GM21526 (cell line): Measurements from ENCODE around the gene RIN3.

ENCODE experiments used
- ATAC-seq: cut with Tn5 transposase; IDR thresholded peaks from one replicate; pipeline ENCODE4 v1.9.1; 2021; ENCODE audit warnings: moderate library complexity; ENCODE audit not compliant: unreplicated experiment, low FRiP score

The RIN3 gene

DNA sequence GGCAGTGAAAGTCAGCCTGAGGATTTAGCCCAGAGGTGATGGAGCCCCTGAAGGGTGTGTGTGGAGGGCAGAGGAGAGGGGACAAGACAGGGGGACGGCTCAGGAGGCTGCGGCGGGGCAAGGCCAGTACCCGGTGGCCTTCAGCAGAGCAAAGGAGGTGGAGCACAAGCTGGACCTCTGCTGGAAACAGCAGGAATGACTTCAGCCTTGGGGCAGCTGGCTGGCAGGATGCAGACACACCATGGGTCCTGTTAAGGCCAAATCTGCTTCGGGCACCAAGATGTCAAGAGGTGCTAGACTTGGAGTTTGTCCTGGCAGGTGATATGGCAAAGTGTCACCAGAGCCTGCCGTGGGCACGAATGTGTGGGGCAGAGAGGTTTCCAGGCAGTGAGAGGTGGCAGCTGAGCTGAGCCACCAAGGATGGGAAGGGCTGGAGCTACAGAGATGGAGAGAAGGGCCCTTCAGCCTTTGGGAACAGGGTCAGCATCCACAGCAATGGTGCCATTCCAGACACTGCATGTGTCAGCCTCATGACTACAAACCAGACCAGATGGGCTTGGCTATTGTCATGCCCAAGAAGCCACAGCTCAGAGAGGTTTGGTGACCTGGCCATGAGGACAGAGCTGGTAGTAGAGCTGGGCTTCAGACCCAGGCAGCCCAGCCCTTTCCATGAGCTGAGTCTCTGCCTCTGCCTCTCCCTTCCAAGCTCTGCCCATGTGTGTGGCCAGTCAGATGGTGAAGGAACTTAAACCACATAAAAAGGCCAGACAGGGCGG is 142.9 kb downstream of the RIN3 start:
- ATAC-seq, result no peak

DNA sequence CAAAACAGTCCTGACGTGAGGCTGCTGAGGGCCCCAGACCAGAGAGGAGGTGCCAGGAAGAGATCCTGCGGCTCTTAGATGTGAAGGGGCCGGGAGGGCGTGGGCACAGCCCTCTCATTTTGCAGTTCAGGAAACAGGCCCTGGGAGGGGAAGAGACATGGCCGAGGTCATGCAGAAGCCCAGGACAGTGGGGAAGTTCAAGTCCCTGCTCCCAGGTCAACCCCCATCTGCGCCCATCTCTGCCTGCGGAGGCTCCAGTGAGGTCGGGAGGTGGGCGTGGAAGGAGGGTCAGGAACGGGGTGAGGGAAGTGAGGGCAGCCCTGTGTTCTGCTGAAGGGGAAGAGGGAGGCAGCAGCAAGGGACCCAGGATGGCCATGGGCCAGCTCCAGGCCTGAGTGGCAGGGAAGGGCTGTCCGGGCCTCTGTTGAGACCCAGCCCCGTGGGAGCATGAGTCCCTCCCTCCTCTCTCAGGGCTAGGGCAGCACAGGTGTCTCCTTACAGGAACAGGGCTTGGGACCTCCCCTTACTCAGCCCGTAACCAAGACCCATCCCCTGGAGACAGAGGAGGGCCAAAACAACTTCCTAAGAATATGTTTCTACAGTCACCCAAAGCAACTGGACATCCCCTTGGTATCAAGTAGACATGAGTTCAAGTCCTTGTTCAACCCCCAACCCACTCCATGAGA is 144.0 kb downstream of the RIN3 start:
- ATAC-seq, result no peak

DNA sequence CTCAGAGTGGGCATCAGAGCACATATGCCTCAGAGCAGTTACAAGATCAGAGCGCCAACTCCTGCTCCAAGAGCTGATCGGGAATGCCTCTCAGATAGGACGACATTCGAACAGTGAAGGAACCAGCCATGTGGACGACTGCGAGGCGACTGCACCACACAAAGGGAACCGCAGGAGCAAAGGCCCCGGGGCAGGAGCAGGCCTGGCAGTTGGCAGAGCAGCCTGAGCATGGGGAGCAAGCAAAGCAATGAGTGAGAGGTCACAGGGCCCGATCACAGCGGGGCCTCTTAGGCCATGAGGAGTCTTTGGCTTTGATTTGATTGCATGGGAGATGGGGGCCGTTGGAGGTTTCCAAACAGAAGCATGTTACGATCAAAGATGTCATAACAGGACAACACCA is 144.6 kb downstream of the RIN3 start:
- ATAC-seq, result no peak

DNA sequence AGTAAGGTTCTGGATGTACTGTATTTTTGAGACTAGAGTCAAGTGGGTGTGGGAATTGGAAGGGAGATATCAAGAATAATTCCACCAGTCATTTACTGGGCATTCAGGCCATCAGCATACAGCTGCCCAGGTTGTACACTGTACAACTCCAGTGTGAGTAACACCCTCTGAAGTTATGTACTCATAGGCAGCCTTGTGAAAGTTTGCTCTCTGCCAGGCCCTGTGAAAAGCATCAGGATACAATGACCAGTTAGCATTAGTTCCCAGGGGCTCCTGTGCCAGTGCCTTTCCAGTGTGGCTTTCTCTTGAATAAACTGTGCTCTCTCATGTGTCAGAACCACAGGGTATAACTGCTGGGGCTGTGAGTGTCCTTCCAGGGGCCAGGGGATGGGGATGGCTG is 145.1 kb downstream of the RIN3 start:
- ATAC-seq, result no peak

DNA sequence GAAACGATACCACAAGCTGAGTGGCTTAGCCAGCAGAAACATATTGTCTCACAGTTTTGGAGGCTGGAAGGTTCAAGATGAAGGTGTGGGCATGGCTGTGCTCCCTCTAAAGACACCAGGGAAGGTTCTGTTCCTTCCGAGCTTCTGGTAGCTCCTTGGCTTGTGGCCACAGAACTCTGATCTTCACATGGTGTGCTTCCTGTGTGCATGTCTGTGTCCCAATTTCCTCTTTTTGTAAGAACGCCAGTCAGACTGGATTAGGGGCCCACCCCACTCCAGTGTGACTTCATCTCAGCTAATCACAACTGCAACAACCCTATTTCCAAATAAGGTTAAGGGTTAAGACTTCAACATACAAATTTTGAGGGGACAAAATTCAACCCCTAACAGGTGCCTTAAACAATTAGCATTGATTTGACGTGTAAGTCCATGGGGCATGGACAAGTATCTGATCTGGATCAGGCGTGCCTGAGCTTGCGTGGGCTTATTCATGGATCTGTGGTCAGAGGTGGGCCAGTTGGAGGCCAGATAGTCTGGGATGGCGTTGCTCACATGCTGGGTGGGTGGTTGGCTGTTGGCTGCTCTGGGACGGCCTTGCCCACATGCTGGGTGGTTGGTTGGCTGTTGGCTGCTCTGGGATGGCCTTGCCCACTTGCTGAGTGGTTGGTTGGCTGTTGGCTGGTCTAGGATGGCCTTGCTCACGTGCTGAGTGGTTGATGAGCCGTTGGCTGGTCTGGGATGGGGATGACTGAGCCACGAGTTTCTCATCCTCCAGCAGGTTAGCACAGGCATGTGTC is 146.4 kb downstream of the RIN3 start:
- ATAC-seq, result no peak

DNA sequence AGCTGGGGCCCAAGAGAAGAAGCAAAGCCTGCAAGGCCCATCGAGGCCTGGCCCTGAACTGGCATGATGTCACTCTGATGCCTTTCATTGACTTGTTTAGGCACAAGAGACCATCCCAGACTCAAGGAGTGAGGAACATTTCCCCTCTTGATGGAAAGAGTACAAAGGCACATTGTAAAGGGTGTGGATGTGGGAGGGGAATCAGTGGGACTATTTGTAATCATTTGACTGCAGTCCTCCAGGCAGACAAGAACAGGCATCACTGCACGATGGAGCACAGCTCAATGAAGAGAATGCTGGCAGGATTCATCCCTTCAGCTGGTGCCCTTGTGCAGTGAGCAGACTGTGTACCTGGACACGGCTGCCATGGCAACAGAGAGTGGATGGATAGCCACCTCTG is 147.0 kb downstream of the RIN3 start:
- ATAC-seq, result no peak

DNA sequence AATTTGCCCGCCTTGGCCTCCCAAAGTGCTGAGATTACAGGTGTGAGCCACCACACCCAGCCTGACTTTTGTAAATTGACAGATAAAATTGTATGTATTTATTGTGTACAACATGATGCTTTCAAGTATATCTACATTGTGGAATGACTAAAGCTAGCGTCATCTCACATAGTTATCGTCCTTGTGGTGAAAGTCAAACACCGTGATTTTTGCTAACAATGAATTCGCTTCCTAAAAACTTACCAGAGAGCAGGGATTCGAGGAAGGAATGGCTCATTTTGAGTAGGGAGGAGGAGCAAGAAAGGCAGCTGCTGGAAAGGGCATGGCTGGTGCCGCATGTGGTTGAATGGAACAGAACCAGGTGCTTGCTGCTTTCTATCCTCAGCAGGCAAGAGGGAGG is 149.5 kb downstream of the RIN3 start:
- ATAC-seq, result no peak

DNA sequence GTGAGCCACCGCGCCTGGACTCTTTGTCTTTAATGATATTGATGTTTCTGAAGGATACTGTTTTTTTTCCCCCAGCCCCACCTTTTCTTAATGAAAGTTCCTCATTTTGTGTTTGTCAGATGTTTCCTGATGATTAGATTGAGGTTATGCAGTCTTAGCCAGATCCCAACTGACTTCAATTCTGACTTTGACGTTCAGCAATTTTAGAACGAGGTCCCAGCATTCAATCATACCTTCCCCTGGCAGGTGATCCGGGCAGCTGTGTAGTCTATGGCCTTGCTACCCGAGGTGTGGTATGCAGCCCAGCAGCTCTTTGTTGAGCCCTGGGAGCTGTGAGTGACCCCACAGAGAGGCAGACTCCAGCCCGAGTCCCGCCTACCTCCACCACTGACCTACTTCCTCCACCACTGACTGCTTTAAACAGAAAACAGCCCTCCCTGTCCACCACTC is 152.1 kb downstream of the RIN3 start:
- ATAC-seq, result no peak

DNA sequence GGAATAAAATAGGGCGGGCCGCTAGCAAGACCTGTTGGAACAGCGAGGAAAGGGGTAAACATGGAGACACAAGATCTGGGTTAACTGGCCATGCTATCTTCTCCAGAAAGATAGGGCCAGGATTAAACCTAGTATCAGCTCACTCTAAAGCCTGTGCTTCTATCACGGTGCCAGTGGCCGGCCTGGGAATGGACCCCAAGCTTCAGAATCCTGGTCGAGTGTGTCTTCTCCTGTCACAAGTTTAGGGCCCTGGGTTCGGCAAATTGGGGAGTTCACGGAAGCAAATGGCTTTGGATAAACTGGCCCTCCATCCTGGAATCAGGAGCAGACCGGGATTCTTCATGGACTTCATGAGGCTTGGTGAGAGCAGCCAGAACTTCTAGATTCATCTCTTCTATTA is 152.7 kb downstream of the RIN3 start:
- no peak for ATAC-seq

DNA sequence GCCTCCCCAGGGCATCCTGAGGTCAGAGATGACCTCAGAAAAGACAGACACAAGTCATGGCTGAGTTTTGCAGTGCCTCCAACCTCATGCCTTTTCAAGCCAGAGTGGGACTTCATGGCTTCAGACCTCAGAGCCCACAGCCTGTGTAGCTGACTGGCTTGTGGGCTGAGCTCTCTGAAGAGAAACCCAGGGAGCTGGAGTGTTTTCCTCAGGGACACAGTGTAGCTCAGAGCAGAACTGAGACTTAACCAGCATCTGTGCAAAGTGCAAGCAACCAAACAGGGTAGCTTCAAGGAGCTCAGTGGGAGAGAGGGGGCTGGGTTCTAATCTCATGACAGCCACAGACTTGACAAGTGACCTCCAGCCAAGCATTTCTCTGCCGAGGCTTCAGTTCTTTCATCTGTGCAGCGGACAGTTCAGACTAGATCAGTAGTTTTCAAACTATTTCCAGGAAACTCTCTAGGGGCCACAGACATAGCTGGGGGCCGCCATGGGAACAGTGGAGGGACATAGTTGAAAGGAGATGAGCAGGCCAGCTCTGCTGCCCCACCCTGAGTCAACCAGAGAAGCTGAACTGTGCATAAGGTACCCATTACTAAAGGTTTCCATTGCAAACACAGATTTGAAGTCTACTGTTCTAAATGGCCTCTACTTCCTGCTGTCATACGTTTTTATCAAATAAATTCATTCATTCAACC is 154.8 kb downstream of the RIN3 start:
- ATAC-seq, result no peak

DNA sequence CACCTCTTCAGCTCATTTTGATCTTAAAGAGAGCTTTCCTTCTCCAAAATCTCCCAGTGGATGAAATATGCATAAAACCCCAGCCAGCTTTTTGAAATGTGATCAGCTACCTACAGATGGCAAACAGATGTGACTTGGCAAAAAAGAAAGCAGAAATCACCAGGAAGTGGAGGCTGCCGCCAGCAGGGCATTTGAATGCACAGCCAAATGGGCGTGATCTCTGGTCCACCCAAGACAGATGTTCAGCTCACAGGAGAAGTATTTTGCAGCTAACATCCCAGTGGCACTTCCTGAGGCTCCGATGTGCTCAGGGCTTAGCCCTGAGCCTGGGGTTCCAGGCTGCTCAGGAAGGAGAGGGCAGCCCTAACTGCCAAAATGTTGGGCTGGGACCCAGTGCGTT is 156.6 kb downstream of the RIN3 start:
- no peak for ATAC-seq

DNA sequence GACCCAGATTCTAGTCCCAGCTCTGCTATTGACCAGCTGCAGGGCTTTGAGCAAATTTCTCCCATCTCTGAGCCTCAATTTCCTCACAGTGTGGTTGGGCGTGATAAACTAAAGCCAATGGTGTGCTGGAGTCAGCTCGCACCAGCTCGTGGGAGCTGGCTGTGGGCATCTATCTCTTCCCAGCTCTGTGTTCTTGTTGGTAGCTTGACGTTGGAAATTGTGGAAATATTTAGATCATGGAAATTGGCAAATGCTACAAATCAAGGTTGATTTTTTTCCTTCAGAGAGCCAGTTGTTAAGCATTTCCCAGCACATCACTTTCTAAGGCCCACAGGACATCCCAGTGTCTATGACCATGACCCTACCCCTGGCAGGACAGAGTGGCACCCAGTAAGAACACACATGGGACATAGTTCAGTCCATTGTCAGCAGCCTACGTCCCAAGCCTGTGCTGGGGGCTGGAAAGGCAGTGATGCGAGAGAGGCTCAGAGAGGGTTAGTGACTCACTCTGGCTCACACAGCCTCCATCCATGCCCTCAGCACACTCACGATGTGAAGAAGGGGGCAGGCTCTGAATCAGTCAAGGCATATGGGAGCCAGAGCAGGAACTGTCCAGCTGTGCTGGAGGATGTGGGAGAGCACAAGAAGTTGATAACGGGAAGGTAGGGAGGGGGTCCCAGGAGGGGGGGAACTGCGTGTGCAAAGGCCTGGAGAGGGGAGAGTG is 157.2 kb downstream of the RIN3 start:
- ATAC-seq, result no peak

DNA sequence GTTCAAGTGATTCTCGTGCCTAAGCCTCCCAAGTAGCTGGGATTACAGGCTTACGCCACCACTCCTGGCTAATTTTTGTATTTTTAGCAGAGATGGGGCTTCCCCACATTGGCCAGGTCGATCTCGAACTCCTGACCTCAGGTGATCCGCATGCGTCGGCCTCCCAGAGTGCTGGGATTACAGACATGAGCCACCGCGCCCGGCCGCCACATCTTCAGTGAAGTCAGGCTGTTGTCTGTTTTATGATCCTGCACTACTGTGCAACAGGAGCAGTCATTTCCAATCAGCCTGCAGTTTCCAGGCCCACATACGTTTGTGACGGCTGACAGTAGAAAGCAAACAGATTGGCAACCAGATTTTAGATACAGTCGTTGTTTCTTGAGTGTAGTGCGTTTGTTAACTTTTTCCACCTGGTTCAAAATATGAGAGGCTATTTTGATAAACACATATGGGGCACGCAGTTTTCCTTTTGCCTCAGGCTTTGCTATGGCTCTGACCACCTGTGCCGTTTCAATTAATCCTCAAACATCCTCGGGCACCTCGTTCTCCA is 160.1 kb downstream of the RIN3 start:
- no peak for ATAC-seq

DNA sequence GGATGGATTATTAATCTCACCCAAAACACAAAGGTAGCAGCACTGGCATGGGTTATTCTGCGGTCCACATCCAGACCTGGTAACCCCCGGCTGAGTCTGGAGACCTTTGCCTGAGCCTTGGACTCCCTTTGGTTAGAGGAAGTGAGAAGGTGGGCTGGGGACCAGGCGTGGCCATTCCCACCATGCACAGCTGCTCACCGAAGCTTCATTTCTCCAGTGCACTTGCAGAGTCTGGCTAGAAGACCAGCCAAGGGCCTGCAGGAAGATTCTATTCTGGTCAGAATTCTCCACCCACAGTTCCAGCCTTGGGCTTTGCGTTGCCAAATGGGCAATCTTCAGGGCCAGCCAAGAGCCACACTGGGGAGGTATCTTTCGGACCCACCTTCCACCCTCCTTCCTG is 161.8 kb downstream of the RIN3 start:
- no peak for ATAC-seq

DNA sequence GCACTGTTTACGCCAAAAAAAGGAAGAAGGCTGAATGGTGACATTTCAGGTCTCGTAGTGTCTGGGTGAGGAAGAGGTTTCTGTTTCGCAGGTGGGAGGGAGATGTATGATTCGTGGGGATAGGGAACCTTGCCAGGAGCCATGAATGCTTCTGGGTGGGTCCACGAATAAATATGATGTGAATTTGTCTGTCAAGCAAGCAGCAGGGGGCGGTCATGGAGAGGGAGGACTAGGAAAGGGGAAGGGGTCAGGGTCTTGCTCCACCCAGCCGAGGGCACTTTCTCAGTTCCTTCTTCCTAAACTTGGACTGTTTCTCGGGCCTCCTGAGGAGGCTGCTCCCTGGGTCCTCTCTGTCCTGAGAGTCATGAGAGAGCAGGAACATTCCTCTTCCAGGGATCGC is 162.4 kb downstream of the RIN3 start:
- no peak for ATAC-seq

DNA sequence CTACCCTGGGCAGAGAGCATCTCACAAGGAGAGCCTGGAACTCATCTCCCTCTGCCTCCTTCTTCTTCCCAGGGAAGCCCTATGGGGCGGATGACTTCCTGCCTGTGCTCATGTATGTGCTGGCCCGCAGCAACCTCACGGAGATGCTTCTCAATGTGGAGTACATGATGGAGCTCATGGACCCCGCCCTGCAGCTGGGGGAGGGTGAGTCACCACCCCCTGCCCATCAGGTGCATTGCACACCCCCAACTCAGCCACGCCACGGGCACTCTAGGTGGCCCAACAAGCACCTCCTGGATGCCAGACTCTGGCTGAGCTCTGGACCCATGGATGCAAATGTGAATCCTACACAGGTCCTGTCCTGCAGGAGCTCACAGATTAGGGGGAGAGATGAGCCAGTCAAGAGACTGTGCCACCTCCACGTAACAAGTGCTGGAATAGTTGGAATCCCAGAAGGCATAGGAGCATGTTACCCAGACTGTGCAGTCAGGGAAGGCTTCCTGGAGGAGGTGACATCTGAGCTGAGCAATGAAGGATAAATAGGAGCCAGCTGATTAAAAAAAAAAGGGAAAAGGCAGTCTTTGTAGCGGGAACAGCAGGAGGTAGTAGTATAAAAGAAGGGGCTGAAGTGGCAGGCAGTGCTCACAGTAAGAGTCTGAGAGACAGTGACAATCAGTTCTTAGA is 163.0 kb downstream of the RIN3 start:
- no peak for ATAC-seq

DNA sequence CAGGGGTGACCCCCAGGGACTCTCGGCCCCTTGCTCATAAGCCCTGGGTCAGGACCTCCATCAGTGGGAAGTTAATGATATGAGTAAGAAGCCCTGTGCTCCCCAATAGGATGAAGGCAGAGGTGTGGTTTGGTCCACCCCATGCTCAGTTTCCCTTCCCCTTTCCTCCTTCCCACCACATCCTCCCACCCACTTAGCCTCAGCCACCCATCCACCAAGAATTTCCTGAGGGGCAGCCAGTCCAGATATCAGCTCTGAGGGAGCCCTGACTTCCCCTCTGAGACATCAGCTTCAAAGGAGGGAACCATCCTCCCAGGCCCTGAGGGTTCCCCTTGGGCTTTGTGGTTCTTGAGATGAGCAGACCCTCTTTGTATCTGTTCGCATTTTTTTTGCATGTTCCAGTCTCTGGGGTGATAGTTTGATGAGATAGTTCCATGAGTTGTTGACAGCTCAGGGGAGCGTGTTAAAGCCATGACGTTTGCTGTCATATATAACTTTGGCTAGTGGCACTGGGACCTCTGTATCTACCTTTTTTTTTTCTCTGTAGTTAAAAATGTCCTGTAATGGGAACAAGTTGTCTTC is 163.6 kb downstream of the RIN3 start:
- ATAC-seq, result peak; percentile 72

DNA sequence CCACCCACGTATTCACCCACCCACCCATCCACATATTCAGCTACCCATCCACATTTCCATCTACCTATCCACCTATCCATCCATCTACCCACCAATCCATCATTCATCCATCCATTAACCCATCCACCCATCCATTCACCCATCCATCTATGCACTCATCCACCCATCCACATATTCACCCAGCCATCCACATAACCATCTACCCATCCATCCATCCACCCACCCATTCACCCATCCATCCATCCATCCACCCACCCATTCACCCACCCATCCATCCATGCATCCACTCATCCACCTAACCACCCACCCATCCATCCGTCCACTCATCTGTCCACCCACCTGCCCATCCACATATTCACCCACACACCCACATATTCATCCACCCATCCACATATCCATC is 164.4 kb downstream of the RIN3 start:
- no peak for ATAC-seq

DNA sequence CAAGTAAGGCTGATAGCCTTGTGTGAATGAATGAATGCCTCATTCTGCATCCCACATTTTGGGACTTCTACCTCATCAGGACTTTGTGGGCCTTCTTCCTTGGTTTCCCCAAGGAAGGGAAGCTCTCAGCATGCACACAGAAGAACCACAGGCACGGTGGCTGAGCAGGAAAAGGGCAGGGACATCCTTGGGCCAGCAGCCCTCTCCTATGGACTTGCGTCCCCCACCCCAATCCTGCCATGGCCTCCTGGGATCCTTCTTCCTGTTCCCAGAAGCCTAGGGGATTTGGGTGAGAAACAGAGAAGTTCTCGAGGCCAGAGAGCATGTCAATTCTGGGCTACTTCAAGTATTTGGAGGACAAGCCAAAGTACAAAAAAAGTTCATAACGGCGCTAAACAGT is 165.2 kb downstream of the RIN3 start:
- ATAC-seq, result no peak
